Measurements from ENCODE around the gene CHRNA10.

CHRNA10 gene

DNA sequence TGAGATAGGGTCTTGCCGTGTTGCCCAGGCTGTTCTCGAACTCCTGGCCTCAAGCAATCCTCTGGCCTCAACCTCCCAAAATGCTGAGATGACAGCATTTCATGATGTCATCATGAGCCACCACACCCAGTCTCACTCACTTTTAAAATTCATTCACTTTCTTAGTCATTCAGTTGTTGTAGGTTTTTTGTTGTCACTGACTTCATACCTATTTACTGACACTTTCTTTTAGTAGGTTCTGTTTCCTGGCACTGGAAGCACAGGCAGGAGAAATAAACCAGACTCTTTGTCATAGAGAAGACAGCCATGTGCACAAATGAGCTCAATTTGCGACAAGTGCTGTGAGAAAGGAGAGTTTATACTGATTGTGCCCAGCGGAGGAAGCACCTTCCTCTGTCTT is 39.9 kb downstream of the CHRNA10 start:
- DNase-seq (ENCODE audit: low read depth) = no peak

DNA sequence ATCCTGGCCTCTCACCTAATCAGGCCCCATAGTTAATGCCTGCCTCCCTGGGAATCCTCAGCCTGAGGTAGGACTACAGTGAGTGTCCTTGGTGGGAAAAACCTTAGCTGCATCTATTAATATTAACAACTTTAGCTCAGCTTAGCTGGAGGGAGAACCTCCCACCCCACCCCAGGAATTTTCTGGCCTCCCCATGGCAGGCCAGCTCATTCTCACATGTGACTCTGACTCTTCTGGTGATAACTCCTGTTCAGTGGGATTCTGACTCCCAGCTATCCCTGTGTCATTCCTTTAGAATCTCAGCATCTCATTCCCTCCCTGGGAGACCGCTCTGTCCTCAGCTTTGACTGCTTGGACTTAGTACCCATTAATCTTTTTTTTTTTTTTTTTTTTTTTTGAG is 43.9 kb downstream of the CHRNA10 start:
- DNase-seq (ENCODE audit: low read depth) = no peak

DNA sequence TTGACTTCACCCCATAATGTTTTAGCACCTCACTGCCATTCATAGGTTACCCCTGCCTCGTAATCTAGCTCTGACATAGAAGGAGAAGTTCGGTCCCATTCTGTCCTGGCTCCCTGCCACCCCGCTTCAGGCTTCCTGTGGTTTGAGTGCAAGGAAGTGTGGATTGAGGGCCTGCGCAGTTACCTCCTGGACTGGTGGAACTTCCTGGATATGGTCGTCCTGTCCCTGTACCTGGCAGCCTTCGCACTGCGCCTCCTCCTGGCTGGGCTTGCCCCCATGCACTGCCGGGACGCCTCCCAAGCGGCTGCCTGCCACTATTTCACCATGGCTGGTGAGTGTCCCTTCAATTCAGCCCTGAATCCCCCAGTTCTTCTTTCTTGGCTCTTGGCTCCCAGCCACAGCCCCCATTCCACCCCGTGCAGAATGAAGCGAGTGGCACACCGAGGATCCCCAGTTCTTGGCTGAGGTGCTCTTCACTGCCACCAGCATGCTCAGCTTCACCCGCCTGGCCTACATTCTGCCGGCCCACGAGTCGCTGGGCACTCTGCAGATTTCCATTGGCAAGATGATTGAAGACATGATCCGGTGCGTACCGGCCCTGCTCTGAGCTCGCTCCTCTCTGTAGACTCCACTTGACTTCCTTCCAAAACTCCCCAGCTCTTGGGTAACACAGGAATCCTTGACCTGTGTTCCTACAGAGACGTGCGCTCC is 44.8 kb downstream of the CHRNA10 start:
- no peak for DNase-seq (ENCODE audit: low read depth)

DNA sequence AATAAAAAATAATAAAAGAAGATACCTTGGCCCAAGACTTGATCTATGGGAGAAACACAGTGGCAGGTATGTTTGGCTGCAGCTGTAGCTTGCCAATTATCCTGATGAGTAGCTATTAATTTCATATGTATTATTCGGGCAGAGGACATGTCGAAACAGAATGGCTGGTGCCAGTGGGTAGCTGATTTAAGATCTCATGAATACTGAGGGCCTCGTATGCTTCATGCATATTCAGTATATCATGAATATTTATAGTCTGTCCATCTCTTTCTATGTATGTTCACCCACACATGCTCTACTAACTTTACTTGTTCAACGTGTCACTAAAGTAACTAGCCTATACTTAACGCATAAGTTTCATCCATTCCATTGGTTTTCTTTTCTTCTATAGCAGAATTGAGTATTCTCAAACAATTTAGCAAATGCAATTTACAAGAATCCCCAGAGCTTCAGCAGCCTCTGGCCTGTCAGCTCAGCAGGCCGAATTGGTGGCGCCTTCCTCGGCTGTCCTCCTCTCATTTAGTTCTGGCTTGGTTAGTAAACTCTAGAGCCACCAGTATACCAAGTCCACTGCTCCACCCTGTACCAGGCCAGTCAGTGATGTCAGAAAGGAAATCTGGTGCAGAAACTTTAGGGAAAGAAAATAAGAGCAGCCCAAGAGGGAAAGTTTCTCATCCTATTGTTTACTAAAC is 47.3 kb downstream of the CHRNA10 start:
- no peak for DNase-seq (ENCODE audit: low read depth)

DNA sequence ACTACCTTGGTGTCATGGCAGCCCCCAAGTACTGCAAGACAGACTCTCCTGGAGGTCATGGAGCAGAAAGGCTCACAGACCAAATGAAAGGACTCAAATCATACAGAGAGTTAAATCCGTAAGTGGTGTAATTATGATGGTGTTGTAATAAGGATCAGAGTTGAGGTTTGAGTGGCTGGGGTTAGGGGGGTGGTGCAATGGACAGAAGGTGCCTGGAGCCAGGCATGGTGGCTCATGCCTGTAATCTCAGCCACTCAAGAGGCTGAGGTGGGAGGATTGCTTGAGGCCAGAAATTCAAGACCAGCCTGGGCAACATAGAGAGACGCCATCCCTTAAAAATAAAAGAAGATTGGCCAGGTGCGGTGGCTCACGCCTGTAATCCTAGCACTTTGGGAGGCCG is 48.1 kb downstream of the CHRNA10 start:
- no peak for DNase-seq (ENCODE audit: low read depth)

DNA sequence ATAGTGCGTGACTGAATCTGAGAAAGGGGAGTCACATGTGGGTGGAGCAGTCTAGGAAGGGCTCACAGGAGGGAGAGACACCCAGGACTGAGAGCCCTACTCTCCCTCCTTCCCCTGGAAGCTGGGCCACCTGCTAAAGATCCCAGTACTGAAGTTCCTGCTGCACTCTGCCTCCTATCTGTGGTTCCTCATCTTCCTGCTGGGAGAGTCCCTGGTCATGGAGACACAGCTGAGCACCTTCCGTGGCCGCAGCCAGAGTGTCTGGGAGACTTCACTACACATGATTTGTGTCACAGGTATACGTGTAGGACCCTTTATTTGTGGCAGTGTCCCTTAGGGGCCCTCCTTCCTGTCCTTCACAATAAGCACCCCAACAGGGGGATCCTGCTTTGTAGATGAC is 48.7 kb downstream of the CHRNA10 start:
- DNase-seq (ENCODE audit: low read depth) = no peak

DNA sequence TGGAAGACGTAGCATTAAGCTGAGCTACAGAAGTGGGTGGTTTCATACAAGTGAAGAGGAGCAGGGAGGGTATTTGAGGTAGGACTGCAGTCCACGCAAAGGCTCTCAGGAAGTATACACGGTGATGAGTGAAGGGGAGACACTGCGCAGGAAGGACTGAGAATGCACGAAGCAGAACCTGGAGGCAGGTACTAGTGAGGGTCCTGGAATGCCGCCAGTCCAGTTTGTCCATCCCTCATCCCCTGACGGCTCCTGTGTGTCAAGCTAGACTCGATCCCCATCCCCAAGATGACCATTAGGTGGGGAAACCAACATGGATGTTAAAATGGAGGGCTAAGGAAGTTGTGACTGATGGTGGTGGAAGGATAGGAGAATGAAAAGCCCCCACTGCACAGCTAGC is 53.2 kb downstream of the CHRNA10 start:
- no peak for DNase-seq (ENCODE audit: low read depth)

DNA sequence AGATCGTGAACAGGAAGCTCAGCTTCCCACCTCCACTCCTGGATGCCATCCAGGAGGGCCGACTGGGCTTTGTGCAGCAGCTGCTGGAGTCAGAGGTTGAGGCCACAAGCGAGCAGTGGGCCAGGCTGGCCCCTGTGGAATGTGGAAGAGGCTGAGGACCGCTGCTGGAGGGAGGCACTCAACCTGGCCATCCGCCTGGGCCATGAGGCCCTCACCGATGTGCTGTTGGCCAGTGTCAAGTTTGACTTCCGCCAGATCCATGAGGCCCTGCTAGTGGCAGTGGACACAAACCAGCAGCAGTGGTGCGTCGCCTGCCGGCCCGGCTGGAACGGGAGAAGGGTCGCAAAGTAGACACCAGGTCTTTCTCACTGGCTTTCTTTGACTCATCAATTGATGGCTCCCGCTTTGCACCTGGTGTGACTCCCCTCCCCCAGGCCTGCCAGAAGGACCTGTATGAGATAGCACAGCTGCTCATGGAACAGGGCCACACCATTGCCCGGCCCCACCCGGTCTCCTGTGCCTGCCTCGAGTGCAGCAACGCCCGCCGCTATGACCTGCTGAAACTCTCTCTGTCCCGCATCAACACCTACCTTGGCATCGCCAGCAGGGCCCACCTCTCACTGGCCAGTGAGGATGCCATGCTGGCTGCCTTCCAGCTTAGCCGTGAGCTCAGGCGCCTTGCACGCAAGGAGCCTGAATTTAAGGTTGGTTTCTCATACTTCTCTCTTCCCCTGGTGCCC is 54.3 kb downstream of the CHRNA10 start:
- no peak for DNase-seq (ENCODE audit: low read depth)

DNA sequence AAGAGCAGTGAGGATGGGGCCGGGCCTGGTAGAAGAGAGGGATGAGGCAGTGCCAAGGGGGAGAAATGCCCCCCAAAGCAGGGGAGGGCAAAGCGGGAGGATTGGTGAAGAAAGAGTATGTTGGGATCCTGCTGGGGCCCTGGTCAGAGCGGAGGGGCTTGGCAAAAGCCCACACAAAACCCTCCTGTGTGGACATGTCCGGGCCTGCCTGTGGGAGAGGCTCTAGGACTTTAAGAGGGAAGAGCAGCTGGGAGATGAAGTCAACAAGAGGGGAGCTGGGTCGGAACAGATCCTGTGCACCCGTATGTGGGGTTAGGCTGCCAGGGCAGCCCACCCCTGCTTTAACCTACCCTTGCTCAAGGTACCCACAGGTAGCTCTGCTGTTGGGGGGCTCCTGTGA is 55.2 kb downstream of the CHRNA10 start:
- DNase-seq (ENCODE audit: low read depth) = no peak

Measured in fibroblast of gingiva (primary cell).